GM21526 (cell line): ENCODE measurements around the gene TDRD6.

Source experiments
- ATAC-seq: cut with Tn5 transposase; IDR thresholded peaks from one replicate; pipeline ENCODE4 v1.9.1; 2021; ENCODE audit warnings: moderate library complexity; ENCODE audit not compliant: unreplicated experiment, low FRiP score

TDRD6 gene

DNA sequence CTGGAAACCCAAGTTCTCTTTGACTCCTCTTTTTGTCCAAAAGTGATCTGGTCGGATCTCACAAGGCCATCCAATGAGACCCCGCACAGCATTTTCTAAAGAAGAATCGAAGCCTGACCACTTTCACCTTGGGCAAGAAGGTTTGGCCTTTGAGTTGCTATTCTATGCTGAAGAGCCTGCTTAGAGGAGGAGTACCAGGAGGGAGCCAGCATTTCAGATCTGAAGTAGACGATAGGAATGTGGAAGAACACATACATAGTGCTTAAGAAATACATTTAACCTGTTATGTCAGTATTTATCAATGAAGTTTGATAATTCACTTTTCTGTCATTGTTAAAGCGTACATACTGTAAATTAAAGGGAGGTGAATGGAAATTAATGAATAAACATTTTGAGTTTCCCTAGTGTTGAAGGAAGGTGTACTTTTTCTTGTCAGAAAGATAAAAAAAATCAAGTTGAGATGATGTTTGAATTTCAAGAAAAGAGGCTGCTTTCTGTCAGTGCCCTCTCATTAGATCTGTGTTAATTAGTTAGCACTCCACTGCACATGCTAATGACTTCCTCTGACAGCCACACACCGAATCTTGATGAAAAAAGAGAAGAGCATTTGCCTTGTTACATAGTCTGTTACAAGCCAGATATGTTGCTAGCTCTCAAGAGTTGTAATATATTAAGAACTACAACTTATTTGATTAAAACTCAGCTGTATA lies 10.9 kb upstream of the TDRD6 start:
- peak; percentile 26 for ATAC-seq

DNA sequence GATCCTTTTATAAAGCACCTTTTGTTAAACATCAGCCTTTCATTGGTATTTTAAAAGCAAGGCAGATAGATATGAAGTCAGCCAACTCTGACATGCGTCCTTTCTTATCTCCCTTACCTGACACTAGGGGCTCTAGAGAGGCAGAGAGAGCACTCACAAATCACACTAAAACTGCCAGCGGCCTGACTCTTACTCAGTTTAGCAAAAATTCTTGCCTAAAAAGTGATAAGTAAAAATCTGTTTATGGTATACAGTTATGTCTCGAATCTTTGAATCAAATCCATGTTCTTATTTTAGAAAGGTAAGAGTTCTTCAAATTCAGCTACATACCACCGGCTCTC lies 10.4 kb upstream of the TDRD6 start:
- ATAC-seq: peak; percentile 53

DNA sequence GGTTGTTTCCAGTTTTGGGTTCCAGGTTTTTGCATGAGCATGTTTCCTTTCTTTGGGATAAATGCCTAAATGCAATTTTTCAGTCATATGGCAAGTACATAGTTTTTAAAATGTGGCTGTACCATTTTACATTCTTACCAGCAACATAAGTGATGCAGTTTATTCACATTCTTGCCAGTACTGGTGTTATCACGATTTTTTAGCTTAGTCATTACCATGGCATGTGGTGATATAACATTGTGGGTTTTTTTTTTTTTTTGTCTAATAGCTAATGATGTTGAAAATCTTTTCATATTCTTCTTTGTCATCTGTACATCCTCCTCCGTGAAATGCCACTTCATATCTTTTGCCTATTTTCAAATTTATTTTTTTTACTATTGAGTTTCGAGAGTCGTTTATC lies 2.9 kb upstream of the TDRD6 start:
- ATAC-seq: no peak

DNA sequence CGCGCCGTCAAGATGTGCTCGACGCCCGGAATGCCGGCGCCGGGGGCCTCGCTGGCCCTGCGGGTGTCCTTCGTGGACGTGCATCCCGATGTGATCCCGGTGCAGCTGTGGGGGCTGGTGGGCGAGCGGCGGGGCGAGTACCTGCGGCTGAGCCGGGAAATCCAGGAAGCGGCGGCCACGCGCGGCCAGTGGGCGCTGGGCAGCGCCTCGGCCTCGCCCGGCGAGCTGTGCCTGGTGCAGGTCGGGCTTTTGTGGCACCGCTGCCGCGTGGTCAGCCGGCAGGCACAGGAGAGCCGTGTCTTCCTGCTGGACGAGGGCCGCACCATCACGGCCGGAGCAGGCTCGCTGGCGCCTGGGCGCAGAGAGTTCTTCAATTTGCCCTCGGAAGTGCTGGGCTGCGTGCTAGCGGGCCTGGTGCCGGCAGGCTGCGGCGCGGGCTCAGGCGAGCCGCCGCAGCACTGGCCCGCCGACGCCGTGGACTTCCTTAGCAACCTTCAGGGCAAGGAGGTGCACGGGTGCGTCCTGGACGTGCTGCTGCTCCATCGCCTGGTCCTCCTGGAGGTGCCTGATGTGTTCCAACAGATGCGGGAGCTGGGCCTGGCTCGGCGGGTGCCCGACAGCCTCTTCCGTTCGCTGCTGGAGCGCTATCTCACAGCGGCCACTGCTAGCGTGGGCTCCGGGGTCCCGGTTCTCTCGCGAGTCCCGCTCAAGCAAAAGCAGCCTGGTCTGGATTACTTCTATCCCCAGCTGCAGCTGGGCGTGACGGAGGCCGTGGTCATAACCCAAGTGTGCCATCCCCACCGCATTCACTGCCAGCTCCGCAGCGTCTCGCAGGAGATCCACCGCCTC lies 656 bp downstream of the TDRD6 start:
- ATAC-seq: no peak

DNA sequence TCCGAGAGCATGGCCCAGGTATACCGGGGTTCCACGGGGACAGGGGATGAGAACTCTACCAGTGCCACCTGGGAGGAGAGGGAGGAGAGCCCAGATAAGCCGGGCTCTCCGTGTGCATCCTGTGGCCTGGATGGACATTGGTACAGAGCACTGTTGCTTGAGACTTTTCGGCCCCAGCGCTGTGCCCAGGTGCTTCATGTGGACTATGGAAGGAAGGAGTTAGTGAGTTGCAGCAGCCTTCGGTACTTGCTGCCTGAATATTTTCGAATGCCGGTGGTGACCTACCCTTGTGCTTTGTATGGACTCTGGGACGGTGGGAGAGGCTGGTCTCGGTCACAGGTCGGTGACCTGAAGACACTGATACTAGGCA lies 1.3 kb downstream of the TDRD6 start:
- no peak for ATAC-seq

DNA sequence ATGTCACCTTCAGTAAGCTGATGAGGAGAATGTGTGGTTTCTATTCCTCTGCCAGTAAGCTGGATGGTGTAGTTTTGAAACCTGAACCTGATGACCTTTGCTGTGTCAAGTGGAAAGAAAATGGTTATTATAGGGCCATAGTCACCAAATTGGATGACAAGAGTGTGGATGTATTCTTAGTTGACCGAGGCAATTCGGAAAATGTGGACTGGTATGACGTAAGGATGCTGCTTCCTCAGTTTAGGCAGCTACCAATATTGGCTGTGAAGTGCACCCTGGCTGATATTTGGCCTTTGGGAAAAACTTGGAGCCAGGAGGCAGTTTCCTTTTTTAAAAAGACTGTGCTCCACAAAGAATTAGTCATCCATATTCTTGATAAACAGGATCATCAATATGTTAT lies 2.0 kb downstream of the TDRD6 start:
- no peak for ATAC-seq

DNA sequence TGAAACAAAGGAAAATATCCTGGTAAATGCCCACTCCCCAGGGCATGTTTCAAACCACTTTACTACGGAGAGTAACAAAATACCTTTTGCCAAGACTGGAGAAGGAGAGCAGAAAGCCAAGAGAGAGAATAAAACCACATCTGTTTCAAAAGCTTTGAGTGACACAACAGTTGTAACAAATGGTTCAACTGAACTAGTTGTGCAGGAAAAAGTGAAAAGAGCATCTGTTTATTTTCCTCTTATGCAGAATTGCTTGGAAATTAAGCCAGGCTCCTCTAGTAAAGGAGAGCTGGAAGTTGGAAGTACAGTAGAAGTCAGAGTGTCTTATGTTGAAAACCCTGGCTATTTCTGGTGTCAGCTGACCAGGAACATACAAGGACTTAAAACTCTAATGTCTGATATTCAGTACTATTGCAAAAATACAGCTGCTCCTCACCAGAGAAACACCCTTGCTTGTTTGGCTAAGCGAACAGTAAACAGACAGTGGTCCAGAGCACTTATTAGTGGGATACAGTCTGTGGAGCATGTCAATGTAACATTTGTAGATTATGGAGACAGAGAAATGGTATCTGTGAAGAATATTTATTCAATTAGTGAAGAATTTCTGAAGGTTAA lies 2.6 kb downstream of the TDRD6 start:
- ATAC-seq: no peak

DNA sequence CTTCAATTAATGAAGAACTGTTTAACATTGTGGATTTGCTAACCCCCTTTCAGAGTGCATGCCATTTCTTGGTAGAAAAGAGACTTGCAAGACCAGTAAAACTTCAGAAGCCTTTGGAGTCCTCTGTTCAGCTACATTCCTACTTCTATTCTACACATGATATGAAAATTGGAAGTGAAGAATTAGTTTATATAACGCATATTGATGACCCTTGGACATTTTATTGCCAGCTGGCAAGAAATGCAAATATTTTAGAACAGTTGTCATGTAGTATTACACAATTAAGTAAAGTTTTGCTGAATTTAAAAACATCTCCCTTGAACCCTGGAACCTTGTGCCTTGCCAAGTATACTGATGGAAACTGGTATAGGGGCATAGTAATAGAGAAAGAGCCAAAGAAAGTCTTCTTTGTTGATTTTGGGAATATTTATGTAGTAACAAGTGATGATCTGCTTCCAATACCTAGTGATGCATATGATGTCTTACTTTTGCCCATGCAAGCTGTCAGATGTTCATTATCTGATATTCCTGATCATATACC lies 3.3 kb downstream of the TDRD6 start:
- no peak for ATAC-seq

DNA sequence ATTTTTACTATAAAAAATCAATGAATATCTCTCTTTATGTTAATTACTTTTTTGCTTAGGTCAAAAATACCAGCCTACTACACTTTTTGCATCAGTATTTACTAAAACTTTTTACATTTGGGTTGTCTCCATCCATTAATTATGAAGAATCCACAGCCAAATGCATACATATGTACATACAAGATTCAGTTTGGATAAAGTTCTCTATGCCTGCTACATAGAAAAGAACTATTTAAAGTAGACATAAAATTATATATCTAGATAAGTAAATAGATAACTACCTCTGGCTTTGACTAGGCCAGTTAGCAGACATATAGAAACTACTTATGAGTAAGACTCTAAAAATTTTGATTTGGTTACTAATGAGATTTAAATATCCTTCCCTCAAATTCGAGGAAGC lies 12.3 kb downstream of the TDRD6 start:
- no peak for ATAC-seq

DNA sequence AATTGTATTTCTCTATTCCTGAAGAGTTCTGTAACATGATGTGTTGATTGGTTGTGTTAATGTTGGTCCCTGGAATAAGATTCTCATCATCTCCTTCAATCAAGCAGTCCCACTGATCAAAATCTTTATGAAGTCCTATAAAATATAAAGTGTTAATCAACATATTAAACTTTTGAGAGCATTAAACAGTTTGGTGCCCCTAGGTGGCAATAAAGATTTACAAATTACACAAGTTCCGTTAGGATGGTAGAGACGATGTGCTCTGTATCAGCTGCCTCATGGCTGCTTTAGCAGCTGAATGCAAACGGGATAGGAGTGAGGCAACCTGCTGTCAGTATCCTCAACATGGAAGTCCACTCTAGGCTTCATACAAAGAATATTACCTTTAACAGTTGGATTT lies 16.9 kb downstream of the TDRD6 start:
- ATAC-seq: no peak

DNA sequence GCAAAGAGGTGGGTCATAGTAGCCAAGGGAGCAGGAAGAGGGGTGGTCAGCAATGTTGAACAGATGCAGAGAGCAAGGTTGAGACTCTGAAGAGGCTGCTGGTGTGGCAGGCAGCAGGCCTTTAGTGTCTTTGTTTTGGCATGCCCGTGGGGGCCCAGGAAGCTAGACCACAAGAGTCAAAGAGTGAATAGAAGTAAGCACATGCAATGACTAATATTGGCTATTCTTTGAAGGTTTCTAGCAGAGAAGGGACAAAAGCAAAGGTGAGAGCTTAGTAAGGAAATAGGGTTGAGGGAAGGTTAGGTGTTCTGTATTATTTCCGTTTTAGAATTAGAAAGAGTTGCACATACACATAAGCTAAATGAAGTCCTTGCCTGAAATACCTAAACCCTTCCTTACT lies 18.8 kb downstream of the TDRD6 start:
- ATAC-seq: no peak

DNA sequence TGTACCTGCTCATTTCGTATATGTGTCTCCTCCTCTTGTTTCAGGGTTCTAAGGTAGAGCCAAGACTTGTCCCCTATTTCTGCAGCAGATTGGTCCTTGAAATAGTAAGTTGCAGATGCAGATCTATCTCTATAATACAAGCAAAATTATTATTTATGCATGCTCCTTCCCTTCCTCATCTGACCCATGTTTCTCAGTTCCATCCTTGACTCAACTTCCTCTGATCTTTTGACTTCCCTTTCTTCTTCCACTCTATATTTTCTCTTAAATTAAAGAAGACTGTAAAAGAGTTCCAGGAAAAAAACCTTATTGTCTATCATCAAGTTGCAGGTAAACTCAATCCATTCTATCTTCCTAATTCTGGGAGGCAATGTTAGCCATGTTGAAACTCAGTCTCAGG lies 23.8 kb downstream of the TDRD6 start:
- ATAC-seq: no peak

DNA sequence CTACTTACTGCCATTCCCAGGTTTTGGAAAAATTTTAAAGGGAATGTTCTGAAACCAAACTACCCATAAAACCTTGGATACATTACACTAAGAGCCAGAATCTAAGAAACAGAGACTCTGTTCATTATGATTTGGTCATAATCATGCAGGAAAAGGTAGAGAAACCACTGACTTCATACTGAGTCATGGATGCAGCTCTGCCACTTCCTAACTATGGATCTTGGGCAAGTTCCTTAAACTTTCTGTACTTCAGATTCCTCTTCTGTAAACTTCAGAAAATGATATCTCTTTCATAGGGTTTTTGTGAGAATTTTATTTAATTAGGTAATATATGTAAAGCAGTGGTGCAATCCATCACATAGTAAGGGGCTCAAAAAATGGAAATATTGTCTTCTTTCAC lies 27.5 kb downstream of the TDRD6 start:
- no peak for ATAC-seq

DNA sequence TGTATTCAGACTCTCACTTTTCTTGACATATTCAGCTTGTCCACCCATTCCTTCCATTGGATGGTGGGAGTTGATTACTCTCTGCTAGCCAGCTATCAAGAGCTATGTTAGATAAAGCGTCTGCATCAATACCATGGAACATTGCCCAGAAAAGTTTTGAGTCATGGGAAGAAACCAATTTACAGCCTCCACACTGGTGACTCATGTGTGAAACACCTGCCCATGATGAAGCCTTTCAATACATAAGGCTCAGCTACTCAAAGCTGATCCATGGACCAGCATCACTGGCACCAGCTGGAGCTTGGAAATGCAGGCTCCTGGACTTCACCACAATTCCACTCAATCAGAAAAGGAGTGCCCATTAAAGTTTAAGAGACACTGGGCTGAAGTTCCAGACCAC lies 31.4 kb downstream of the TDRD6 start:
- no peak for ATAC-seq

DNA sequence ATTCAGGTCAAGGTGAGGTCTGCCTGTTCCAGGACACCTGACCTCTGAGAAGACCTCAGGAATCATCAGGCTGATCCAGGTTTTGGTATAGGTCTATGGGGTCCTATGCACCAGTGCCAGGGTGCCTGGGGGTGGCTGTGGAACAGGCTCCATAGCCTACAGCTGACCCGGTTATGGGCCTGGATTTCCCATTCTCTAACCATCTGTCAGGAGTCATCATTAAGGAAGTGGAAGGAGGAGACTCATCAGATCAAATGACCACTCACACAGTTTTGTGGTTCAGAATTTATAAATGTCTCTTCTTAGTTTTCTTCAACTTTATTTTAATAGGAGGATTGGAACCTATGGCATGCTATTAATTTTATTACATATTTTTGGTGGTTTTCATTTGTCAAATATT lies 32.7 kb downstream of the TDRD6 start:
- ATAC-seq: no peak

DNA sequence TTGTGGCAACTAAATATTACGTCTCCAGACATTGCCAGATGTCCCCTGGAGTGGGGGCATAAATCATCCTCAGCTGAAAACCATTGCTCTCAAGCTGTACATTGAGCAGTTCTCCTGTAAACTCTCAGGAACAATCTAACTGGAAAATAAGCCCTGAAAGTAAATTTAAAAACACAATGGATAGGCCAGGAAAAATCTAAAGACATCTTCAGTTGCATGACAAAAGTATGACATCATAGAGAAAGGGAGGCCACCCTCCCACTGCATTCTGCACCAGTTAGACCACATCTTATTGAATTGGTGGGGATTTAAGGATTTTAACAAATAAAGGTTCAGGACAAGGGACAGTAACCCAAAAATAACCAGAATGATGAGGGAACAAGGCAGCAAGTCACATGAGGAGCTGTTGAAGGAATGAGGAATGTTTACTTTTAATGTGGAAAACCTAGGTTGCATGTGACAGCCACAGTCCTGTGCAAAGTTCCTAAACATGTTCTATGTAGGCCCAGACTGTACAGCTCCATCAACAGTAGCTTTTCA lies 42.2 kb downstream of the TDRD6 start:
- no peak for ATAC-seq

DNA sequence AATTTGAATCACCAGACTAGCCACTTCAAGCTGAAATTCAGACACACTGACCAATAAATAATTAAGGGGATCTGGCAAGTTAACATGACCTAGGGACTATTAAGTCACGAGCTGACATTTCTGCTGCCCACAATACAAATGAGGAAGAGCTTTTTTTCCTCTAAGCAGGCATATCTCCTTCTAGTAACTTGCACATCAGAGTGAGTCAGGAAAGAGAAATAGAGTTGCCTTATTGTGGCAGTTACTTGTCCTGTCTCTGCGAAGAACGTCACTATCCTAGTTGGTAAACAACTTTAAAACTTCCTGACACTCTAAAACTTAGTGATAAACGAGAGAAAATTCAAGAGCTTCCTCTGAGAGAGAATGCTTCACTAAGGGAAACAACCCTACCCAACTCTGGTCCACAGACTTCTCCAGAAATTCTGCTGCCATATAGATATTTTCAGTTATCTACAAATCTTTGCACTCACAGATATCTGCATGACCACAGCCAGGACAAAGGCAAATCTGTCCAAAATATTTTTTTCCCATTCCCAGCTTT lies 43.3 kb downstream of the TDRD6 start:
- ATAC-seq: no peak

DNA sequence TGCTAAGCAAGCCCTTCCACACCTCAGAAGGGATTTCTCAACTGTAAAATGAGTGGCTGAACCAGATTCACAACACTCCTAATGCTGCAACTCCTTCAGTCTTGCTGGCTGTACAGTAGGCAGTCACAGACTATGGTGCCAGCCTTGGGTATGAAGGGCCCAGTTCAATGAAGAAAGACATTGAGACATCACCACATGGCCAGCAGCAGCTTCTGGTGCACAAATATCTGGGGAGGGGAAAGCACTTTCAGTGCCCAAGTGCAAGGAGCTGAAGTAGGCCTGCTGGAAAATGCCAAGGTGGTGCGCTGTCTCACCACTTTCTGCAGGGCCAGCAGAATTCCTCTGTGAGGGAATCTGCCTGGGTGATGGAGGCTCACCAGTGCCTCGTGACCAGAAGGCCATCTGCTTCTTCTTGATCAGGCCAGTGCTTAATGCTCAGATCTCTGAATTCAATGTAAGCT lies 45.7 kb downstream of the TDRD6 start:
- no peak for ATAC-seq

DNA sequence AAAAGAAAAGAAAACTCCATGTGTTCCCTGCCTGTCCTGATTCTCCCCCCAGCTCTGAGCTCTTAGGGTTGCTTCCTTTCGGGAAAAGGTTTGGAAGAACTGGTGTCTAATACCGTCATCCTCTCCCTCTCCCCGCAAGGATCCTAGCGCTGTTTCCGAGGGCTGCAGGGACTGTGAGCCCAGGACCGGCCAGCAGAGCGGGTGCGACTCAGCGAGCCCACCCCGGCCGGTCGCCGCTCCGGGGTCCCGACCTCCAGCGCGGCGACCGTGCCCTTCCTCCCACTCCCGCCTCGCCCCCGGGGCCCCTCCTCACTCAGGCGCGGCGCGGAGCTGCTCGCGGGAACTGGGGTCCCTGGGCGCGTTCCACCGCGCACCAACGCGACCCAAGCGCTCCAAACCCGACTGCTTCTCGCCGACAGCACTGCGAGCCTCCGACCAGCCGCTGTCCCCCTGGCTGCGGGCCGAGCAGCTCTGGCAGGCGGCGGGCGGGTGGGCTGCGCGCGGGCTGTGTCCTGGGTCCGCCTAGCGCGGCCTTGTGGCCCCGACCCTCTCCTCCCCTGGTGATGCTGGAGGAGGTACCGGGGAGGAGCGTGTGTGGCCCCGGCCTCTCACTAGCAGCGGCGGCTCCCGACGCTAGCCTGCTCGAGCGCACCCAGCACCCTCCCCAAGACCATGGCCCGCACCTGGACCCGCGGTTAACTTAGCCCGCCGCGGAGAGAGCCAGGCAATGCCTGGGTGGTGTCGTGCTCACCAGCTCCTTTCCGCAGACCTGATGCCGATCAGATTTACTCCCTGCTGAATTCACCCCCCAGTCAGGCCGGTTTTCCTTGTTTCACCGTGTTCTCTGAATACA lies 47.4 kb downstream of the TDRD6 start, which contains the start of gene PLA2G7:
PLA2G7 (minus strand) TSS at position 509 of the 853 bp plus-strand sequence. CDS start 12,484 bp downstream, outside the sequence.
- no peak for ATAC-seq

DNA sequence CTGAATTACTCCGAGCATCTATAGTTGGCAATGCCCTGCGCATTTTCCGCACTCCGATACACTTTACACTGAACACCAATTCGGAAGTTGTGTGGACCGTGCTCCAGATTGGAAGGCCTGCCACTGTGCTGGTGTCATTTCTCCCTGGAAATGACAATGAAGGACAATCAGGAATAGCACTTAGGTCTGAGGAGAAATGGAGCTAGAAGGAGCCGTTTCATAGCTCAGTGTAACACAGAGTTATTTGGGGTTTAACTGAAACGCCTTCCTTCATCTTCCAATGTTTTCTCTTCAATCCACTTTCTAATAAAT lies 48.0 kb downstream of the TDRD6 start:
- ATAC-seq: no peak
